Fibroblast of skin of right quadriceps (primary cell): ENCODE measurements around the gene SH3BP5.
"Not testable (repeated sequence)": the region's sequence is repeated elsewhere in the genome, so short reads cannot be mapped to it uniquely, and the experiment has no call there.

Source experiments
- DNase-seq: peaks from one replicate; pipeline ENCODE4 v3.0.0-alpha.2; 2013

SH3BP5 gene

GRCh38 chr3:15332405-15333098 lies at the start of gene SH3BP5:
TSS of gene SH3BP5 (minus strand) at chr3:15332586. CDS start at chr3:15332408, 178 bp downstream.
- peak; percentile 68 for DNase-seq

GRCh38 chr3:15380980-15381890 lies 48.8 kb upstream of the SH3BP5 start:
- no peak for DNase-seq

GRCh38 chr3:15377961-15378791 lies 45.8 kb upstream of the SH3BP5 start:
- DNase-seq: peak; percentile 94

- no peak for DNase-seq
Measured at GRCh38 chr3:15375461-15376000, 43.1 kb upstream of the SH3BP5 start.

GRCh38 chr3:15372918-15373317 lies 40.5 kb upstream of the SH3BP5 start:
- no peak for DNase-seq

- no peak for DNase-seq
Measured at GRCh38 chr3:15368561-15369135, 36.3 kb upstream of the SH3BP5 start.

GRCh38 chr3:15367059-15367458 lies 34.7 kb upstream of the SH3BP5 start:
- peak; percentile 53 for DNase-seq

GRCh38 chr3:15364078-15364477 lies 31.7 kb upstream of the SH3BP5 start:
- peak; percentile 34 for DNase-seq

GRCh38 chr3:15361494-15362214 lies 29.3 kb upstream of the SH3BP5 start:
- DNase-seq: peak; percentile 69

GRCh38 chr3:15360788-15361493 lies 28.6 kb upstream of the SH3BP5 start:
- peak; percentile 69 for DNase-seq

- DNase-seq: no peak
Measured at GRCh38 chr3:15359677-15360397, 27.5 kb upstream of the SH3BP5 start.

- DNase-seq: not testable (repeated sequence)
Measured at GRCh38 chr3:15356651-15357061, 24.3 kb upstream of the SH3BP5 start.

GRCh38 chr3:15356176-15356575 lies 23.8 kb upstream of the SH3BP5 start:
- DNase-seq: no peak

- no peak for DNase-seq
Measured at GRCh38 chr3:15355086-15355485, 22.7 kb upstream of the SH3BP5 start.

- DNase-seq: no peak
Measured at GRCh38 chr3:15354485-15354884, 22.1 kb upstream of the SH3BP5 start.

- no peak for DNase-seq
Measured at GRCh38 chr3:15350141-15350540, 17.8 kb upstream of the SH3BP5 start.

- not testable (repeated sequence) for DNase-seq
Measured at GRCh38 chr3:15349438-15349837, 17.1 kb upstream of the SH3BP5 start.

- DNase-seq: no peak
Measured at GRCh38 chr3:15348246-15348645, 15.9 kb upstream of the SH3BP5 start.

- DNase-seq: no peak
Measured at GRCh38 chr3:15347737-15348110, 15.3 kb upstream of the SH3BP5 start.

GRCh38 chr3:15347063-15347736 lies 14.8 kb upstream of the SH3BP5 start:
- DNase-seq: no peak
